DLD1 (cell line): Measurements from ENCODE around the gene CRYBA2.

ENCODE experiments used
- in situ Hi-C: cut with HindIII; loops from 2 replicates; pipeline ENCODE4 v1.10.0; 2017; ENCODE audit warnings: low sequenced_read_pairs

CRYBA2 gene

GRCh38 chr2:218993345-218994315 lies at the start of gene CRYBA2:
TSS of gene CRYBA2 (minus strand) at chr2:218993422. CDS start at chr2:218993176, 246 bp downstream.
- in situ Hi-C loops: no loop called here

GRCh38 chr2:219042750-219043149 lies 49.5 kb upstream of the CRYBA2 start:
- in situ Hi-C loops: loop anchor here (10.0 kb wide), 1 partner anchor 222 kb away; no protein-coding TSS in a partner anchor

GRCh38 chr2:219042157-219042556 lies 48.9 kb upstream of the CRYBA2 start:
- in situ Hi-C loops: loop anchor here (10.0 kb wide), 1 partner anchor 223 kb away; no protein-coding TSS in a partner anchor

GRCh38 chr2:219041252-219041651 lies 48.0 kb upstream of the CRYBA2 start, which contains the start of gene CFAP65:
TSS of gene CFAP65 (minus strand) at chr2:219041516. CDS start at chr2:219039048, 2,468 bp downstream.
- in situ Hi-C loops: loop anchor here (10.0 kb wide), 1 partner anchor 224 kb away; no protein-coding TSS in a partner anchor

GRCh38 chr2:219038600-219038999 lies 45.4 kb upstream of the CRYBA2 start:
- in situ Hi-C loops: no loop called here

- in situ Hi-C loops: no loop called here
These were observed 44.7 kb upstream of the CRYBA2 start for GRCh38 chr2:219037783-219038499.

GRCh38 chr2:219035942-219036341 lies 42.7 kb upstream of the CRYBA2 start:
- in situ Hi-C loops: no loop called here

GRCh38 chr2:219034823-219035222 lies 41.6 kb upstream of the CRYBA2 start:
- in situ Hi-C loops: no loop called here

- in situ Hi-C loops: no loop called here
These were observed 39.0 kb upstream of the CRYBA2 start for GRCh38 chr2:219032051-219032745.

- in situ Hi-C loops: no loop called here
These were observed 38.0 kb upstream of the CRYBA2 start for GRCh38 chr2:219031005-219031738.

- in situ Hi-C loops: no loop called here
These were observed 37.1 kb upstream of the CRYBA2 start for GRCh38 chr2:219030177-219030940.

- in situ Hi-C loops: no loop called here
These were observed 36.6 kb upstream of the CRYBA2 start for GRCh38 chr2:219029829-219030165.

GRCh38 chr2:219028996-219029828 lies 36.0 kb upstream of the CRYBA2 start:
- in situ Hi-C loops: no loop called here

GRCh38 chr2:219028141-219028540 lies 34.9 kb upstream of the CRYBA2 start:
- in situ Hi-C loops: no loop called here

GRCh38 chr2:219027511-219028055 lies 34.4 kb upstream of the CRYBA2 start:
- in situ Hi-C loops: no loop called here

GRCh38 chr2:219026946-219027345 lies 33.7 kb upstream of the CRYBA2 start:
- in situ Hi-C loops: no loop called here

- in situ Hi-C loops: no loop called here
These were observed 32.7 kb upstream of the CRYBA2 start for GRCh38 chr2:219025637-219026585.
